Measurements from ENCODE around the gene DPP8.
"Not testable (repeated sequence)": the region's sequence is repeated elsewhere in the genome, so short reads cannot be mapped to it uniquely, and the experiment has no call there.

The DPP8 gene

DNA sequence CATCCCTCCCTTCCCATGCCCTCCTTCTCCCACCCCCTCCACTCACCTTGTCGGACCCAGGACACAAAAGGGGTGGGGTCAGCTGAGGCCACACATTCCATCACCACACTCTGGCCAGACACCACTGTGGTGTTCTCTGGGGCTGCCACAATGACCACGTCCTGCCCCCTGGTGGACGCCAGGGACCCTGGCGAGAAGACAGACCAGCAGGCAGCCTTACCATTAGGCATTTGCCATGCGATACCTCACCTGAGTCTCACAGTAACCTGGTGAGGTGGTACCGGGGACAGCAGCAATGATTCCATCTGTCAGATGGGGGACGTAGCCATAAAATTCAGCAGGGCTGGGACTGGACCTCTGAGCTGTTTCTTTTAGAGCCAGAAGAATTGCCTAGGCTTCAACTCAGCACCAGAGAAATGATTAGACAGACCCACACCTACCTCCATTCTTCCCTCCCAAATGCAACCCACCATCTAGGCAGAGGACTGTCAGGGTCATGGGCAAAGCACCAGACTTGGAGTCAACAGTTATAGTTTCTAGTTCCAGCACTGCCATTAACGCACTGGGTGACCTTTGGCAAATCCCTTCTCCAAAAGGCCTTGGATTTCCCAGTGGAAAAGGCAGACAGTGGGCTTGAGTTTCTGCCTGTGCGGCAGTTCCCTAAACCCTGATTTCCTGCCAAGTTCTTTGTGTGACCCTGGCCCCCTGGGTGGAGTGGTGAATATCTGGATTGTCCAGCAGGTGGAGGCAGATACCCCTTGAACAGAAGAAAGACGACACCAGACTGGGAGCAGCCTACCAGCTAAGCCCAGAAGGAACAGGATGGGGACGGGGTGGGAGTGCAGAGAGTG is 116.5 kb downstream of the DPP8 start:
- DNase-seq, result peak; percentile 22

GRCh38 chr15:65399997-65400396 is 117.5 kb downstream of the DPP8 start:
- no peak for DNase-seq

- DNase-seq, result no peak
Observed at GRCh38 chr15:65399001-65399706, 118.3 kb downstream of the DPP8 start.

GRCh38 chr15:65398486-65398885 is 119.0 kb downstream of the DPP8 start:
- not testable (repeated sequence) for DNase-seq

DNA sequence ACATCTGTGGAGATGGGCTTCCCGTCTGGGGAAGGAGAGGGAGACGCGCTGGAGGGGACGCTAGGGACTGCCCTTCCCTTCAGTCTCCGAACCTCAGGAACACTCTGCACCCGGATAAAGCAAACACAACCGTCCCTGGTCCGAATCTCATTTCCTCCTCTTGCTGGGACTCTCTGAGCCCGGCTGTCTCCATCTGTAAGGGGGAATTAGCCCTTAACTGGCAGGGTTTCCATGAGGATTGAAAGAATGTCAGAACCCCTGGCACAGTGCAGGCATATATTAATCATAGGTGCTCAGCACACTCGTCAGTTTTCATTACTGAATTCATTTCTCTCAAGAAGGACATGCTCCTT is 120.5 kb downstream of the DPP8 start:
- DNase-seq, result no peak

DNA sequence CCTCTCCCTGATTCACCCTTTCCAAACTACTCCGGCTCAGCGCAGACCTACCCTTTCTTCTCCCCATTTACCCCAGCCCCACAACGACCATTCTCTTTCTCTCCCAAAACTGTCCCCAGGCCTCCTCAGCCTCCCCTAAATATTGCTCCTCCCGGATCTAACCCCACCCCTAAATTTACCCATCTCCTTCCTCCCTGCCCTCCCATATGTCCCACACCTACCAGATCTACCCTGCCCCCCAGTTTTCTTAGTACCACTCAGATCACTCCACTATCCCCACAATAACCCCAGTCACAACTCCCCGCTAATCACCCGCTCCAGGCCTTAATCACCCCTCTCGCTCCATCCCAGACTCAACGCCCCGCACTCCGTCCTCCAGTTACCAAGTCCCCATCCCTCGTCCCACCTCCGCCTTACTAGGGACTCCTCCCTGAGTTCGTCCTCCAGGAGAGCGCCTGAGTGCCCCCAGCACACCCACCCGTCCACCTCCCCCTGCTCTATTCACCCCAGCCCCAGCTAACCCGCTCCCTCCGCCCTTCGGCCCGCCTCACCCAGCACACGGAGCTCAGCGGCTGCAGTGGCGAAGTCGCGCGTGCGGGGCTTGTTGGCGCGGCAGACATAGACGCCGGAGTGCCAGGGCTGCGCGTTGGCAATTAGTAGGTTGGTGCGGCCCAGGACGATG is 121.1 kb downstream of the DPP8 start:
- no peak for DNase-seq

DNA sequence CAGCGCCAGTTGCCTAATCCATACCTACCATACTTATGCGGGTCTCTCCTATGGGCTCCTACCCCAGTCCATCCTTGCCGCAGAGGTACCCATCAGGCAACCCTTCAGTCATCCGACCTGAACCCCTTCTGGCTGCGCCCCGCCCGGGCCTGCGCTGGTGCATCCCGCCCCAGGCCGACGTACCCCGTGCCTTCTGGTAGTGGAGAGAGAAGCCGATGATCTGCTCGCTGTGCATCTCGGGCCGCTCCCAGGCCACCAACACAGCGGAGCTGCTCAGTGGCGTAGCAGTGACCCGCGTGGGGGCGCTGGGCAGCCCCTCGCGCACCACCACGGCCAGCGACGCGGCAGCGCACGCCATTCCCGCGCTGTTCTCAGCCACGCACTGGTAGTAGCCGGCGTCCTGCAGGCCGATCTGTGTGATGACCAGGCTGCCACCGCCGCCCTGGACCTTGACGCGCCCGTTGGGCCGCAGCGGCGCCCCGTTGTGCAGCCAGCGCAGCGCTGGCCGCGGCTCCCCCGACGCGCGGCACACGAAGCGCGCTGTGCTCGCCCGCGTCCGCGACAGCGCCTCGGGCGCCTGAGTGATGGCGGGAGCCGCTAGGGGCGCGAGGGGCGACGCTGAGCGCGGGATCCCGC is 121.8 kb downstream of the DPP8 start:
- no peak for DNase-seq

GRCh38 chr15:65394936-65395335 is 122.6 kb downstream of the DPP8 start:
- DNase-seq, result no peak

DNA sequence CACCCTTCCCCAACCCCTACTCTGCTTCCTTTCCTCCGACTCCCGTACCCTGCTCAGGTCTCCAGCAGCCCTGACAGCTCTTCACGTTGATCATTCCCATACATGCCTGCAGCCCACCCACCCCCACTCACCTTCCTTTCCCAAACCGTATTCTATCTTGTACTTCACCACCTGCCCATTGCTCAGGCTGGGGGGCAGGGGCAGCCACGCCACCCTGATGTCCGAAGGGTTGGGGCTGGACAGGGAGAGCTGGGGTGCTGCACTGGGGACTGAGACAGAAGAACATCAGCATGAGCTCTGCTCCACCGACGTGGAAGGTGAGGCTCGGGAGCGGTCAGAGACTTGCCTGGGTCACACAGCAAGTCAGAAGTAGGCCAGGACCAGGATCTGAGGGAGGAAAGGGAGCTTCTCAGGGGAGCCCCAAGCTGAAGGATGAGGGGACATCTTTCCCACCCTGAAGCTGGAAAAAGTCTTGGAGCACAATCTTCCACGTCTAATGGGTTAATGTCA is 123.2 kb downstream of the DPP8 start:
- DNase-seq, result no peak

GRCh38 chr15:65393557-65393956 is 123.9 kb downstream of the DPP8 start:
- no peak for DNase-seq

GRCh38 chr15:65393091-65393490 is 124.4 kb downstream of the DPP8 start:
- no peak for DNase-seq
